HepG2 (cell line): ENCODE data around the gene STYXL2. TPM values are rescaled to one million over a fixed set of nuclear protein-coding genes. Genes with fewer than 3 reads are reported as not detected.

Experiments
- ATAC-seq: fragments of 200-7000 bp; cut with Tn5 transposase; 3 replicates; pipeline ENCODE4 v1.9.1; 2020; ENCODE audit warnings: mild to moderate bottlenecking, moderate library complexity
- BruUV-seq: library from RNA; stranded (reverse); fragments of 400-500 nt; replicated peaks from 2 replicates; lab custom pipeline; 2021; lab: Mats Ljungman, UMichigan
- CTCF ChIA-PET: fragments of 300-600 bp; formaldehyde crosslinking; extraction: SDS; loops from one replicate; lab custom pipeline; 2021; ENCODE audit warnings: low total read pairs, inconsistent platforms, low intra/inter-chr PET ratio; lab: Yijun Ruan, JAX
- POLR2A ChIA-PET: fragments of 350-600 bp; sonication (Branson Sonifier 250); formaldehyde crosslinking; loops from one replicate; lab custom pipeline; 2020; ENCODE audit warnings: antibody characterized with exemption, inconsistent platforms; lab: Yijun Ruan, JAX
- DNase-seq: peaks from one replicate; pipeline ENCODE4 v3.0.0-alpha.2; 2015; ENCODE audit warnings: low spot score
- FAIRE-seq: peaks from 3 replicates; lab custom pipeline; 2011; peaks lifted over from hg19 to GRCh38; lab: Jason Lieb, UNC
- H2AFZ ChIP-seq: one replicate; pipeline ENCODE4 v1.6.1; 2011; ENCODE audit warnings: low read length, inconsistent platforms
- H3K27ac ChIP-seq: fragments of 300-600 bp; 3 replicates; pipeline ENCODE4 v1.8.0; 2011; ENCODE audit warnings: mixed run types, mild to moderate bottlenecking, mixed read lengths, low read length, inconsistent platforms; ENCODE audit not compliant: insufficient read depth; ENCODE audit errors: extremely low read length
- H3K27me3 ChIP-seq, 2 experiments: fragments of 200-600 bp in 1 of 2; 2 replicates in 1 of 2; 3 replicates in 1 of 2; pipeline versions ENCODE4 v1.6.0 to v1.8.0; 2011; ENCODE audit warnings: low read length in 2 of 2, mild to moderate bottlenecking in 2 of 2, moderate library complexity in 2 of 2, inconsistent platforms in 1 of 2; ENCODE audit not compliant: insufficient read depth in 2 of 2, control insufficient read depth in 1 of 2
- H3K36me3 ChIP-seq, 2 experiments: fragments of 200-600 bp in 1 of 2; replicated peaks in 1 of 2; 2 replicates in 1 of 2; 3 replicates in 1 of 2; pipeline versions ENCODE4 v1.5.1 to v1.8.0; 2011; ENCODE audit warnings: low read length in 2 of 2, inconsistent platforms in 1 of 2; ENCODE audit not compliant: insufficient read depth in 2 of 2, control insufficient read depth in 1 of 2
- H3K4me1 ChIP-seq: 2 replicates; pipeline ENCODE4 v1.5.1; 2012; ENCODE audit warnings: low read length, inconsistent platforms; ENCODE audit not compliant: insufficient read depth
- H3K4me2 ChIP-seq: 2 replicates; pipeline ENCODE4 v1.6.0; 2011; ENCODE audit warnings: low read depth, low read length, inconsistent platforms
- H3K4me3 ChIP-seq, 3 experiments: fragments of 200-600 bp in 1 of 3; sonication (generic), shearing (Covaris generic) in 1 of 3; replicated peaks in 1 of 3; 2 replicates each; pipeline ENCODE4 v1.5.1; 2011 to 2016; ENCODE audit warnings: low read length in 3 of 3, inconsistent platforms in 2 of 3, low read depth in 2 of 3, mild to moderate bottlenecking in 2 of 3, control low read depth in 1 of 3, mixed read lengths in 1 of 3; ENCODE audit not compliant: insufficient read depth in 1 of 3
- H3K79me2 ChIP-seq: one replicate; pipeline ENCODE4 v1.6.1; 2011; ENCODE audit warnings: low read length, inconsistent platforms; ENCODE audit not compliant: insufficient read depth
- H3K9ac ChIP-seq: 2 replicates; pipeline ENCODE4 v1.6.0; 2011; ENCODE audit warnings: mild to moderate bottlenecking, low read depth, low read length, inconsistent platforms; ENCODE audit not compliant: insufficient read depth
- H3K9me3 ChIP-seq: 2 replicates; pipeline ENCODE4 v1.5.1; 2012; ENCODE audit warnings: mild to moderate bottlenecking, low read length
- H4K20me1 ChIP-seq: 2 replicates; pipeline ENCODE4 v1.6.0; 2011; ENCODE audit warnings: inconsistent platforms, mild to moderate bottlenecking, low read length, moderate library complexity; ENCODE audit not compliant: insufficient read depth
- ATF1 ChIP-seq: IDR thresholded peaks from 2 replicates; pipeline ENCODE4 v1.6.1; 2016; ENCODE audit warnings: mild to moderate bottlenecking, control low read depth
- BATF2 ChIP-seq: sonication (generic); formaldehyde crosslinking; IDR thresholded peaks from 2 replicates; pipeline ENCODE4 v1.8.0; 2022; ENCODE audit warnings: mild to moderate bottlenecking, missing genetic modification reagents, moderate library complexity
- CENPT ChIP-seq: sonication (generic); formaldehyde crosslinking; IDR thresholded peaks from 2 replicates; pipeline ENCODE4 v1.8.0; 2022; ENCODE audit warnings: low read depth, mild to moderate bottlenecking, moderate library complexity, missing genetic modification reagents
- CTCF ChIP-seq: sonication (generic); formaldehyde crosslinking; IDR thresholded peaks from 2 replicates; pipeline ENCODE4 v1.5.0; 2020; ENCODE audit warnings: mild to moderate bottlenecking, missing genetic modification reagents, moderate library complexity
- HMG20A ChIP-seq: IDR thresholded peaks from 2 replicates; pipeline ENCODE4 v1.6.1; 2016; ENCODE audit warnings: borderline replicate concordance
- NFKBIZ ChIP-seq: IDR thresholded peaks from 2 replicates; pipeline ENCODE4 v1.6.1; 2018; ENCODE audit warnings: missing genetic modification reagents, missing compliant biosample characterization
- NFRKB ChIP-seq: fragments of 450-650 bp; IDR thresholded peaks from 2 replicates; pipeline ENCODE4 v1.6.1; 2017
- PRDM10 ChIP-seq: sonication (generic); formaldehyde crosslinking; IDR thresholded peaks from 2 replicates; pipeline ENCODE4 v1.4.0; 2020; ENCODE audit warnings: low read depth, missing genetic modification reagents
- RFXAP ChIP-seq: sonication (generic); formaldehyde crosslinking; IDR thresholded peaks from 2 replicates; pipeline ENCODE4 v1.4.0; 2020; ENCODE audit warnings: missing genetic modification reagents, borderline replicate concordance
- SSRP1 ChIP-seq: IDR thresholded peaks from 2 replicates; pipeline ENCODE4 v1.6.1; 2016; ENCODE audit warnings: control low read depth
- STAG1 ChIP-seq: sonication (generic); formaldehyde crosslinking; IDR thresholded peaks from 2 replicates; pipeline ENCODE4 v1.4.0; 2020; ENCODE audit warnings: missing genetic modification reagents
- TCF7L2 ChIP-seq: IDR thresholded peaks from 2 replicates; pipeline ENCODE4 v1.6.1; 2011; ENCODE audit warnings: mild to moderate bottlenecking, low read depth, low read length, moderate library complexity
- TEAD3 ChIP-seq: optimal IDR thresholded peaks from 2 replicates; pipeline ENCODE3; 2016; ENCODE audit warnings: borderline replicate concordance
- U2AF2 ChIP-seq: fragments of 200-400 bp; formaldehyde crosslinking; IDR thresholded peaks from 2 replicates; pipeline ENCODE4 v1.6.1; 2017; ENCODE audit warnings: low read depth, mild to moderate bottlenecking, low read length
- USF2 ChIP-seq, 2 experiments: sonication (generic) in 1 of 2; formaldehyde crosslinking in 1 of 2; IDR thresholded peaks; 2 replicates each; pipeline versions ENCODE4 v1.5.1 to v1.6.1; 2011 to 2020; ENCODE audit warnings: borderline replicate concordance in 1 of 2, low read depth in 1 of 2, low read length in 1 of 2, mild to moderate bottlenecking in 1 of 2, missing genetic modification reagents in 1 of 2, moderate library complexity in 1 of 2
- ZNF382 ChIP-seq: sonication (generic); formaldehyde crosslinking; IDR thresholded peaks from 2 replicates; pipeline ENCODE4 v1.5.0; 2020; ENCODE audit warnings: missing genetic modification reagents, mild to moderate bottlenecking, borderline replicate concordance
- ZNF441 ChIP-seq: sonication (generic); formaldehyde crosslinking; IDR thresholded peaks from 2 replicates; pipeline ENCODE4 v1.7.0; 2021; ENCODE audit warnings: missing genetic modification reagents, borderline replicate concordance
- ZNF773 ChIP-seq: sonication (generic); formaldehyde crosslinking; IDR thresholded peaks from 2 replicates; pipeline ENCODE4 v1.4.0; 2020; ENCODE audit warnings: missing genetic modification reagents, borderline replicate concordance
- WGBS: methylation state at CpG from one replicate; pipeline ENCODE4 v1.1.6; 2017; ENCODE audit warnings: low lambda C conversion rate; 5-methylcytosine and 5-hydroxymethylcytosine counted together
- in situ Hi-C: cut with HindIII; loops from 2 replicates; pipeline ENCODE4 v1.10.0; 2017; ENCODE audit warnings: low pct_unique_long_range_greater_than_20kb; ENCODE audit not compliant: extremely low pct_ligation_motif_present
- intact Hi-C: fragments of 100-400 bp; cut with micrococcal nuclease; formaldehyde crosslinking; loops from one replicate; pipeline ENCODE4 v1.10.0; 2022; ENCODE audit not compliant: unreplicated experiment
- polyA plus RNA-seq, 8 experiments: library from polyadenylated mRNA; depleted of rRNA in 3 of 8; stranded (reverse) in 7 of 8; unstranded in 1 of 8; fragments of >200 nt; fragmentation: Illumina TruSeq in 4 of 8; extraction: Trizol in 4 of 8; gene quantifications; 2 replicates each; pipeline versions ENCODE4 v1.2.1 to v1.2.3, GENCODE V29; 2011 to 2016; ENCODE audit warnings: low read depth in 4 of 8, missing spikeins in 1 of 8, mixed read lengths in 1 of 8; ENCODE audit not compliant: insufficient read depth in 1 of 8
- total RNA-seq, 5 experiments: library from RNA; depleted of rRNA; stranded (reverse); fragments of >200 nt; fragmentation: Illumina TruSeq; extraction: Trizol; gene quantifications; 2 replicates each; pipeline ENCODE4 v1.2.3, GENCODE V29; 2016; ENCODE audit warnings: low read depth in 1 of 5

The STYXL2 gene
- total and polyA plus RNA-seq, 2 of the 13 experiments (the other 11 are each of a cell fraction or from before 2014, with no cell fraction given), result not detected

- 51% methylated on average over 6 of the region's 8 CpGs for WGBS
- no peaks in the 10 kb centered on the region for H4K20me1 ChIP-seq
- no peak overlapping the region for H3K4me2 ChIP-seq
- H2AFZ ChIP-seq, result no peak overlapping the region
- H3K9me3 ChIP-seq, result no peaks in the 10 kb centered on the region
- no peak overlapping the region for H3K27ac ChIP-seq
- H3K4me3 ChIP-seq, result no peak overlapping the region
- FAIRE-seq (no peak), ATAC-seq (peak; percentile 90), DNase-seq (peak; percentile 31)
- no TSS peak for BruUV-seq
- H3K4me1 ChIP-seq, result 0 out of 2 replicates have a peak, but pooled peaks cover 7% of the 10 kb centered on the region
- H3K79me2 ChIP-seq, result no peaks in the 10 kb centered on the region
- H3K27me3 ChIP-seq, result peaks cover 3 to 14% of the 10 kb centered on the region in 2 experiments; a peak in 3 of 5 replicates
- no peak overlapping the region for H3K9ac ChIP-seq
- in situ Hi-C loops (no loop called here), intact Hi-C loops (no loop called here)
- ChIA-PET POLR2A (no interaction called here), CTCF (no interaction called here)
- H3K36me3 ChIP-seq, result no peaks in the 10 kb centered on the region
- TF ChIP-seq USF2 (IDR thresholded peaks at IDR 0.05; ENCODE audit: low read depth, low read length), result no peak
- TF ChIP-seq USF2 (CRISPR knock-in tag; IDR thresholded peaks at IDR 0.05; ENCODE audit: borderline replicate concordance), result no peak
- no peak for TF ChIP-seq TCF7L2
- TF ChIP-seq CENPT, result no peak
- no peak for TF ChIP-seq NFRKB
- TF ChIP-seq ZNF441 (CRISPR knock-in tag), result no peak
- TF ChIP-seq U2AF2, result no peak
- no peak for TF ChIP-seq SSRP1 (CRISPR knock-in tag)
- TF ChIP-seq ZNF382, result no peak
- 0 out of 2 replicates have a peak, but pooled peaks have one; percentile 14 for TF ChIP-seq STAG1
- TF ChIP-seq TEAD3 (CRISPR knock-in tag), result peak; percentile 65
- no peak for TF ChIP-seq ATF1 (CRISPR knock-in tag)
- no peak for TF ChIP-seq BATF2 (CRISPR knock-in tag)
- no peak for TF ChIP-seq NFKBIZ (CRISPR knock-in tag)
- no peak for TF ChIP-seq PRDM10 (CRISPR knock-in tag)
- TF ChIP-seq ZNF773, result no peak
- TF ChIP-seq RFXAP, result no peak
- peak; percentile 43 for TF ChIP-seq CTCF
- TF ChIP-seq HMG20A, result no peak
These were observed 41.5 kb upstream of the STYXL2 start for GRCh38 chr1:167052389-167052788.
